ENCODE data around the gene RINT1. TPM values are rescaled to one million over a fixed set of nuclear protein-coding genes. Genes with fewer than 3 reads are reported as not detected.

The RINT1 gene
- polyA plus RNA-seq, 1 donor (not counting 4 experiments of a cell fraction or from before 2014, with no cell fraction given), result 23.6 TPM

- H3K4me2 ChIP-seq (ENCODE audit: control insufficient read depth, extremely low read depth, insufficient read depth, low read depth, low read length), result no peak overlapping the region
- H3K36me3 ChIP-seq (ENCODE audit: control insufficient read depth in 2 of 2, extremely low read depth in 1 of 2, insufficient read depth in 2 of 2, low read length in 2 of 2), result peaks cover 8 to 24% of the 10 kb centered on the region in 2 experiments
- dilution Hi-C loops (cut with MboI; ENCODE audit: extremely low pct_ligation_motif_present, low sequenced_read_pairs), result no loop called here
- H3K4me1 ChIP-seq (ENCODE audit: control insufficient read depth, extremely low read depth, insufficient read depth, low read length), result no peaks in the 10 kb centered on the region
- no peak overlapping the region for H3K9ac ChIP-seq (ENCODE audit: control insufficient read depth, extremely low read depth, insufficient read depth, low read length)
- no peaks in the 10 kb centered on the region for H3K9me1 ChIP-seq (ENCODE audit: control insufficient read depth, extremely low read depth, insufficient read depth, low read length)
- DNase-seq (ENCODE audit: low read depth, low spot score) (no peak), FAIRE-seq (no peak)
- no peak overlapping the region for H2AFZ ChIP-seq (ENCODE audit: control insufficient read depth, low read length)
- no peaks in the 10 kb centered on the region for H3K27me3 ChIP-seq (ENCODE audit: control insufficient read depth, extremely low read depth, insufficient read depth, low read length)
- no peak for TF ChIP-seq CTCF (optimal IDR thresholded peaks at IDR 0.05 in 1 of 3, IDR thresholded peaks at IDR 0.05 in 1 of 3, conservative IDR thresholded peaks at IDR 0.05 in 1 of 3; ENCODE audit: extremely low read depth in 1 of 3, insufficient read depth in 2 of 3, low read length in 3 of 3)
- TF ChIP-seq EZH2 (IDR thresholded peaks at IDR 0.05; ENCODE audit: low read length), result no peak
- no peaks in the 10 kb centered on the region for H3K79me2 ChIP-seq (ENCODE audit: control insufficient read depth, insufficient read depth, low read length)
- H3K9me3 ChIP-seq (ENCODE audit: control insufficient read depth, low read depth, low read length), result no peaks in the 10 kb centered on the region
- no peak overlapping the region for H3K4me3 ChIP-seq (ENCODE audit: control insufficient read depth in 2 of 3, extremely low read depth in 1 of 3, insufficient read depth in 2 of 3, low read depth in 1 of 3, low read length in 3 of 3)
- no peaks in the 10 kb centered on the region for H4K20me1 ChIP-seq (ENCODE audit: control insufficient read depth, extremely low read depth, insufficient read depth, low read length)
- H3K27ac ChIP-seq (ENCODE audit: control insufficient read depth, insufficient read depth, low read length), result no peak overlapping the region
Observed at GRCh38 chr7:105565190-105565589, 33.2 kb downstream of the RINT1 start.

- Histone ChIP-seq H2AFZ (ENCODE audit: control insufficient read depth, low read length) (no peak overlapping the region), H3K4me2 (ENCODE audit: control insufficient read depth, extremely low read depth, insufficient read depth, low read depth, low read length) (no peak overlapping the region), H3K27me3 (ENCODE audit: control insufficient read depth, extremely low read depth, insufficient read depth, low read length) (no peaks in the 10 kb centered on the region), H3K9me3 (ENCODE audit: control insufficient read depth, low read depth, low read length) (no peaks in the 10 kb centered on the region), H3K4me1 (ENCODE audit: control insufficient read depth, extremely low read depth, insufficient read depth, low read length) (no peaks in the 10 kb centered on the region), H3K36me3 (ENCODE audit: control insufficient read depth in 2 of 2, extremely low read depth in 1 of 2, insufficient read depth in 2 of 2, low read length in 2 of 2) (peaks cover 6 to 24% of the 10 kb centered on the region in 2 experiments), H3K9ac (ENCODE audit: control insufficient read depth, extremely low read depth, insufficient read depth, low read length) (no peak overlapping the region), H4K20me1 (ENCODE audit: control insufficient read depth, extremely low read depth, insufficient read depth, low read length) (no peaks in the 10 kb centered on the region), H3K79me2 (ENCODE audit: control insufficient read depth, insufficient read depth, low read length) (no peaks in the 10 kb centered on the region), H3K9me1 (ENCODE audit: control insufficient read depth, extremely low read depth, insufficient read depth, low read length) (no peaks in the 10 kb centered on the region), H3K4me3 (ENCODE audit: control insufficient read depth in 2 of 3, extremely low read depth in 1 of 3, insufficient read depth in 2 of 3, low read depth in 1 of 3, low read length in 3 of 3) (no peak overlapping the region), H3K27ac (ENCODE audit: control insufficient read depth, insufficient read depth, low read length) (no peak overlapping the region)
- dilution Hi-C loops (cut with MboI; ENCODE audit: extremely low pct_ligation_motif_present, low sequenced_read_pairs), result no loop called here
- no peak for DNase-seq (ENCODE audit: low read depth, low spot score)
- no peak for FAIRE-seq
- TF ChIP-seq EZH2 (IDR thresholded peaks at IDR 0.05; ENCODE audit: low read length) (no peak), CTCF (optimal IDR thresholded peaks at IDR 0.05 in 1 of 3, IDR thresholded peaks at IDR 0.05 in 1 of 3, conservative IDR thresholded peaks at IDR 0.05 in 1 of 3; ENCODE audit: extremely low read depth in 1 of 3, insufficient read depth in 2 of 3, low read length in 3 of 3) (no peak)
Observed at GRCh38 chr7:105567024-105567423, 35.0 kb downstream of the RINT1 start.

Data from keratinocyte (primary cell).